HG03060 (cell line): ENCODE measurements around the gene TNFRSF19.
A peak's percentile ranks its signal among the peaks of the same experiment; 100 is the strongest.
"Not testable (repeated sequence)": the region's sequence is repeated elsewhere in the genome, so short reads cannot be mapped to it uniquely, and the experiment has no call there.

ENCODE experiments used
- ATAC-seq: cut with Tn5 transposase; IDR thresholded peaks from one replicate; pipeline ENCODE4 v1.9.1; 2021; ENCODE audit warnings: low read depth, moderate number of reproducible peaks; ENCODE audit not compliant: unreplicated experiment

TNFRSF19 gene

GRCh38 chr13:23570099-23570920, at the start of gene TNFRSF19:
TSS of gene TNFRSF19 (plus strand) at chr13:23570412. CDS start at chr13:23590184, 19,772 bp downstream.
- no peak for ATAC-seq

- ATAC-seq: not testable (repeated sequence)
Observed at GRCh38 chr13:23529926-23530325, 40.3 kb upstream of the TNFRSF19 start.

GRCh38 chr13:23531446-23531845, 38.8 kb upstream of the TNFRSF19 start:
- ATAC-seq: no peak

GRCh38 chr13:23534090-23534489, 36.1 kb upstream of the TNFRSF19 start:
- ATAC-seq: no peak

- no peak for ATAC-seq
Observed at GRCh38 chr13:23541221-23541824, 28.9 kb upstream of the TNFRSF19 start.

GRCh38 chr13:23544668-23545067, 25.5 kb upstream of the TNFRSF19 start:
- no peak for ATAC-seq

- ATAC-seq: no peak
Observed at GRCh38 chr13:23547000-23547590, 23.1 kb upstream of the TNFRSF19 start.

GRCh38 chr13:23549724-23550123, 20.5 kb upstream of the TNFRSF19 start:
- no peak for ATAC-seq

- ATAC-seq: no peak
Observed at GRCh38 chr13:23550163-23550562, 20.0 kb upstream of the TNFRSF19 start.

- ATAC-seq: no peak
Observed at GRCh38 chr13:23551213-23552008, 18.8 kb upstream of the TNFRSF19 start.

GRCh38 chr13:23552171-23552570, 18.0 kb upstream of the TNFRSF19 start:
- ATAC-seq: no peak

GRCh38 chr13:23552661-23553060, 17.6 kb upstream of the TNFRSF19 start:
- no peak for ATAC-seq

- no peak for ATAC-seq
Observed at GRCh38 chr13:23554000-23554399, 16.2 kb upstream of the TNFRSF19 start.

GRCh38 chr13:23557043-23557442, 13.2 kb upstream of the TNFRSF19 start:
- no peak for ATAC-seq

GRCh38 chr13:23557733-23558132, 12.5 kb upstream of the TNFRSF19 start:
- ATAC-seq: no peak

GRCh38 chr13:23558675-23559536, 11.3 kb upstream of the TNFRSF19 start:
- no peak for ATAC-seq

- ATAC-seq: no peak
Observed at GRCh38 chr13:23560571-23561089, 9.6 kb upstream of the TNFRSF19 start.

GRCh38 chr13:23561261-23561660, 9.0 kb upstream of the TNFRSF19 start:
- peak; percentile 65 for ATAC-seq

- ATAC-seq: no peak
Observed at GRCh38 chr13:23563085-23563845, 6.9 kb upstream of the TNFRSF19 start.
